HG03378 (cell line): Measurements from ENCODE around the gene PARP8.

Source experiments
- ATAC-seq: cut with Tn5 transposase; IDR thresholded peaks from one replicate; pipeline ENCODE4 v1.9.1; 2021; ENCODE audit warnings: mild to moderate bottlenecking, moderate library complexity; ENCODE audit not compliant: unreplicated experiment

Gene PARP8

DNA sequence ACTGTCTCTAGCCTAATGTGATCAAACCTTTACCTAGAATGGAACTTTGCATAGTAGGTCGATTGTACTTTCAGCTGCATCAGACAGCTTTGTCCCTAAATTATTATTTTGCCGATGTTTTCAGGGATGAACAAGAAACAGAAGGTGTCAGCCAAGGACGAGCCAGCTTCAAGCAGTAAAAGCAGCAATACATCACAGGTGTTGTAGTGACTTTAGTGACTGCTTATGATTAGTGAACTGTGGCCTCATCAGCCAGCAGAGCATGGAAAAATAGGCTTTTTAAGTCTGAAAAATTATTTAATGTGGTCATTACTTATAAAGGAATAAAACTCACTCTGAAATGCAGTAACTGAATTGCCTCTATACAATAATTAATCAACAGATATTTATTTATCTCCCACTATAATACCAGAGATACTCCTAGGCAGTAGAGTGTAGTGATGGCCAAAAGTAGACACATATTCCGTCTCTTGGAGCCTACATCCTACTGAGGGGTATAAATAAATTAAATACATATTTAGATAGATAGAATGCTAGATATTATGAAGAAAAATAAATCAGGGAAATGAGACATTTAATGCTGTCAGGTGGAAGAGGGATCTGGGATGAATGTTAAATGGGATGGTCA lies 166.3 kb downstream of the PARP8 start:
- no peak for ATAC-seq

DNA sequence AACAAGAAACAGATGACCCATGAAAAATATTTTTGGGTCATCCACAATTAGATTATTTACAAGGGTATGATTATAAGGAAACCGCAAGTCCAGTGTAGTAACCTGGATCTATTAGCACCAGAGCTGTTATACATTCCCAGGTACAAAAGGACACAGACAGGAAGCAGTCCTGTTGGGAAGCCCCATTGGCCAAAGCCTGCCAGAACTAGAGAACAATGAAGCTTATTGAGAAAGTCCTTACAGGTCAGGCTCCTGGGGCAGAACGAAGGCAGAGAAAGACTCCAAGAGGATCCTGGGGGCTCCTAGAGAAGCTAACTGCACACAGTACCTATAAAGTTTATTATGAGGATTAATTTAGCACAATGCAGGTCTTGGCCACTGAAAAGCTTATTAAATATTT lies 169.9 kb downstream of the PARP8 start:
- no peak for ATAC-seq

DNA sequence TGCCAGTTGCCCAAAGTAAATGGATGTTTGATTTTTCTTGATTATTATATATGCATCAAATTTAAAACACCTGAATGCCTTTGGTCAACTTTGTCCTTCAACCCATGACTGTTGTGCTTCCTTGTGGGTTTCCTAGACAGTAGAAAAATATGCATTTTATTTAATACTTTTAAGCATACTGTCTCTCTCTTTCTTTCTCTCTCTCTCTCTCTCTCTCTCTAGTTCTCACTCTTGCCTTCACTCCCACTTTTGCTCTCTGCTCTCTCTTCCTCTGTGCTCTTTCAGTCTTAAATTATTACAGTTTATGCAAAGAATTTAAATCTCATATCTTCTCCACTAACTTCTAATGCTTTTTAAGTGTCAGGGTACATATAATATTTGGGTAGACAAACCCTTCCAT lies 173.0 kb downstream of the PARP8 start:
- no peak for ATAC-seq

DNA sequence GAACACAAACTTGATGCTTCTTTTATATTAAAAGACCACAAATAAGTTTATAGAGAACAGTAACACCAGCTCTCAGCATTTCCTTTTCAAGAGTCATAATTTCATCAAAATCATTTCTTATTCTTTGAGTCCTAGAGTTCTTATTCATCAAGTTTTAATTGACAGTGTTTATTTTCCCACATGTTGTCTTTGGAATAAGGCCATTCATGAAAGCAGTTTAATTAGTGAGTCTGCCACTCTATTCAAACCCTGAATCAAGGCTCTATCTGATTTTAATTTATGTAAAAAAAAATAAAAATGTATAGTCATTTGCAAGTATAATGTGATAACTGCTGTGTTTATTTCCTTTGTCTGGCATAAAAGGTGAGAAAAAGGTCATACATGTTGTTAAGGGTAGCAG lies 176.7 kb downstream of the PARP8 start:
- no peak for ATAC-seq

DNA sequence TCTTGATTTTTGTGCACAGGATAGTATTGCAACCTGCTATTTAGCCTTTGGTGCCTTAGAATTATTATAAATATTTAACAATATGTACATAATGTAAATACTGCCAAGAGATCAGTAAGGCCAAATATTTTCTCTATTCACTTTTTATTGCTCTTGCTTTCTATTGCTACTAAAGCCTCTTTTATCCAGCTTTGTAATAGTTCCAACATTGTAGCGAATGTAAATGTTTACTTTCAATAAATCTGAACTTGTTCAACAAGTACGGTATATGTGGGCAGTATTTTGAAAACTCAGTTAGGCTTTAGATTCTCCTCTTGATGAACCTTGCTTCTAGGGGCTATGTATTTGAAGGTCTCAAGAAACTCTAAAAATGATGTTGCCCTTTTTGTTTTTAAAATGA lies 179.8 kb downstream of the PARP8 start:
- no peak for ATAC-seq

DNA sequence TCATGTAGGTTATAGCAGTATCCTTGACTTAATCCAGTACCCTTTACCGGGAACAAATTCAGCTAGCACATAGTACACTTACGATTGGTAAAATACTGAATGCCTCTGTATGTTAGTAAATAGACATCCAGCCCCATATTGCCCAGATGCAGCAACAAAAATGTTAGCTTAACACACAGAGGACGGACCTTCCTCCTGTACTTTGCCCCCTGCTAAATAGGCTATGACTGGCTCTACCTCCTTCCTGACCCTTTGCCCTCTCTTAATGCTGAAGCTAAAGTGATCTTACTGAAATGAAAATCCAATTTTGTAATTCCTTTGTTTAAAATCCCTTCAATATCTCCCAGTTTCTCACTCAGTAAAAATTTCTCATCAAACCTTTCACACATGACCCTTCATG lies 183.1 kb downstream of the PARP8 start:
- ATAC-seq: no peak

DNA sequence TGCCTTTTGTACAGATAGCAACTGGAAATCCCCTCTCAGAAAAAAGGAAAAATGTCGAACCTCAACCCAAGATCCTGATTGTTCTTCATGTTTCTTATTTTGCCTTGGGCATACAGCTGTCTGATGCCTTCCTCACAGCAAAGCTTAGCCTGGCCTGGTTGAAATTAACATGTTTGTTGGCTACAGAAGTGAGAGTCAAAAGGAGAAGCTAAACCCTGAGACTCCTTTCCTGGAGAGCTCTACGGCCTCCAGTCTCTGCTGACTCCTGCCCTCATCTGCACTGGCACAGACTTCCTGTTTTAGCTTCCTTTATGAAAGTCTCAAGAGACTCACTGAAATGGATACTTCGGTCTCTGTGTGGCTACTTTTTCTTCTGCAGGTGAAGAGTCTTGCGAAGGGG lies 186.7 kb downstream of the PARP8 start:
- ATAC-seq: peak; percentile 75

DNA sequence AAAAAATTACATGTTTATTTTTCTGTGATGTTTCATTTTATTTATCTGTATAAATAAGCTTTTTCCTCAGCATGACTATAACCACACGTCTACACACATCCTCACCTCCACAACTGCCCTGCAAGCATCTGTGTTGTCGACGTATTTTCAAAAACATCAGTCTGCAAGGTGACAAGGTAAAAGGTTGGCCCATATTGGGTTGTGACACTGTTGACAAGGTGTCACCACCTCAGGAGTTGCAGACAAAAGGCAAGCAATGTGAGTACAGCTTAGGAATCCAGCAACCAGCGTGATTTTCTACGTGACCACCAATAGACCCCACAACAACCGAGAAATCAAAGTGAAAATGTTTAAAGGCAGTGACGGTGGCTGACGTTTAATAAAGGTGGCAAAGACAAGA lies 187.6 kb downstream of the PARP8 start:
- no peak for ATAC-seq

DNA sequence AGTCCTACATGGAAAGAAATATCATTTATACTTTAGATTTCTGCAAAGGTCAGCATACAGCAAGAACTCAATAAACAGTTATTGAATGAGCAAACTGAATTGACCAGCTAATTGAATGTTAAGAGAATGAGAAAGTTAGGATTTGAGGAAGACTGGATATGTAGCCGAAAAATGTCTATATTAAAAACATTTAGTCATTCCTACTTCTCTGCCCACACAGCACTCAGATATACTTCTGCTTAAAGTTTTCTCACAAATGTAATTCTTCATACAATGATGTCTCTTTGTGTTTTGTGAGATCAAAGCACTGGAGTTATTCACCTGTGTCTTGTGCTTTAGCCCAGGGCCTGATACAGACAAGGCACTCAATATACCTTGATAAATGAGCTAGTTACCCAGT lies 188.6 kb downstream of the PARP8 start:
- no peak for ATAC-seq

DNA sequence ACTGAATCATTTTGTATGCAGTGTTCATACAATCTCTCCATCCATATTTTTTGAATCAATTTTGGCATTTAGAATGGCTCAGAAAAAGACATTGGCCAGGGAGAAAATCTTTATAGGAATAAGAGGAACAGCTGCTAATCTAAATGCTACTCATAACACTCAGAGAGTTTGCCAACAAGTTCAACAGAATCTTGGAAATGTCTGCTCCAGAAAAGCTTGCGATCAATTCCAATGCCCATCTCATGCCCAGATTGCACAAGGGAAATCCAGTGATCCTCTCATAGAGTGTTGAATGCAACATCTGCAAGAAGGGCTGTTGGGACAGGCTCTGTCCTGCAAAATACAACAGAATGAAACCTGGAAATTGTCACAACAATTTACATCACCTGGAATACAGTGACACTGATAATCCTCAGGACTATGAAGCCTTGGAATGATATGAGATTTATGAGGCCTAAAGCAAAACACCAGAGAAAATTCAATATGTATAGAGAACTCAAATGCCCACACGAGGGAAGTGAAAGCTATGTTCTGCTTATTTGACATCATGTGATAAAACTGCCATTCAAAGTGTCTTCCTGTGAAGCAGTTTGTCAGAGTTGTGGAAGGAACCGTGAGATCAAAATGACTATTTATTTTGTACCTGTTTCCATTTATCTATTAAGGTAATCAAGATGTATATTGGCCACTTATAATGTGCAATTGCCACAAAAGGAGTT lies 190.1 kb downstream of the PARP8 start:
- peak; percentile 87 for ATAC-seq

DNA sequence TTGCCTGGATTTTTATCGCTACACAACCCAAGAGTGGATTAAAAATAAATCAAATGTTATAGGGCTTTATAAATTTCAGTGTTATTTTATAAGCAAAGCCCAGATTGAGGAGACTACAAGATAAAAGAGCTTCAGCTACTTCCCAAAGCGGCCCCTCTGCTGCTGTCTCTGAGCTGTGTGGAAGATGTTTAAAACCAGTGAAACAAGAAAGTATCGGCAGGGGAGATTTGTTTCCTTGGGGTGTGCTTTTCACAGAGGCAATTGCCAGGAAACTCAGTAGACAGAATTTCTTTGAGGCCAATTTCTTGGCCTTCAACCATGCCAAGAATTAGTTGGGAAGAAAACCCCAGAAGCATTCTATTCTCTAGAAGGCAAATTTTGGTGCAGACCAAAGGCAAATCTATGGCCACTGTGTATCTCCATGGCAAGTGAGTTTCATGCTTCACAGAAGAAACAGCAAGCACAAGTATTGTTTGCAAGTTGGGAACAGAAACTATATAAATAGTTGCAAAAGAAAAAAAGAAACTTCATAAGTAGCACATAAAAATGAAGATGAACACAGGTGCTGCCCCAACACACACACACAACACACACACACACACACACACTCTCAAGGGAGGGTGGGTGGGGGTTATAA lies 197.2 kb downstream of the PARP8 start:
- no peak for ATAC-seq

DNA sequence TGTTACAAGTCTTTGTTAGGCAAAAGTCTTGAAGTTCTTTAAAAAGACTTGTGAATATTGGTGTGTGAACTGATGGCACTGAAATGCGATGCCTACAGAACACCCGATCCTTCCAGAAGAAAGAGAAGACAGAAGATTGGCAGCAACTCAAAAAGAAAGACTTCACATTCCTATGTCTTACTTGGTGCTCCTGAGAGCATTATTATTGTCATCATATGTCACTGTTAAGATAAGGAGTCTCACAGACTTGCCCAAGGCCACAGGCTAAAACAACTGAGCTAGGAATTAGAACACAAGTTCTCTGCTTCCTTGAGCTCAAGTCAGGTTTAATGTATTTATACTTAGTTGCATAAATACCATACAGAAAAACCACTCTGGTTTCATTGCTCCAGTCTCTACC lies 198.0 kb downstream of the PARP8 start:
- ATAC-seq: no peak

DNA sequence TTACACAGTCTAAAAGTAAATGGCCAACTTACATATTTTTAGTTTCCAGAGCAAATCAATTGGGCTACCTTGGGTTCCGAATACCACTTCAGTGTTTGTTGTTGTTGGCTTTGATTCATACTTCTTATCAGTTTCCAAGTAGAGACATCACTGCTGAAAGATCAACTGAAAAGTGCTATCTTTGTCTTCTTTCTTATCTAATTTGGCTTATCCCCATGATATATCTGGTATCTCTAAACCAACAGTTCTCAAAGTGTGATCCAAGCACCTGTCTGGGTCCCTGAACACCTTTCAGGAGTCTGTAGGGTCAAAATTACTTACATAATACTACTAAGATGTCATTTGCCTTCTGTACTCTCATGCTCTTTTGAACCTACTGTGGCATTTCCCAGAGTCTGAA lies 200.0 kb downstream of the PARP8 start:
- no peak for ATAC-seq

DNA sequence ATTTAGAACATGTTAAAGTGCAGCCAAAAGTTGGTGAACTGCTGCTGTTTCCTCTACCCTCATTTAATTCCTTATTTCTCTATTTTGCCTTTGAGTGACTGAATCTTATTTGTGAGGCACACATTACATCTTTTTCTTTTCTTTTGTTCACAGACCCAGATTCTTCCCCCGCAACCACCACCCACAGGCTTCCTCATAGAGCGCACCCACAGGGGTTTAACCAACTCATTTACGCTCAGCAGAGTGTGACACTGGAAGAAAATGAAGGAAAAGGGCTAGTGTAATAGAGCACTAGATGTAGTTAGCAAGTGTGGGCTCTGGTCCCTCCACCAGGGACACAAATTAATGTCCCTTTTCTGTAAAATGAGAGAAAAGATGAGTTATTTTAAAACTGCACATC lies 200.7 kb downstream of the PARP8 start:
- no peak for ATAC-seq

DNA sequence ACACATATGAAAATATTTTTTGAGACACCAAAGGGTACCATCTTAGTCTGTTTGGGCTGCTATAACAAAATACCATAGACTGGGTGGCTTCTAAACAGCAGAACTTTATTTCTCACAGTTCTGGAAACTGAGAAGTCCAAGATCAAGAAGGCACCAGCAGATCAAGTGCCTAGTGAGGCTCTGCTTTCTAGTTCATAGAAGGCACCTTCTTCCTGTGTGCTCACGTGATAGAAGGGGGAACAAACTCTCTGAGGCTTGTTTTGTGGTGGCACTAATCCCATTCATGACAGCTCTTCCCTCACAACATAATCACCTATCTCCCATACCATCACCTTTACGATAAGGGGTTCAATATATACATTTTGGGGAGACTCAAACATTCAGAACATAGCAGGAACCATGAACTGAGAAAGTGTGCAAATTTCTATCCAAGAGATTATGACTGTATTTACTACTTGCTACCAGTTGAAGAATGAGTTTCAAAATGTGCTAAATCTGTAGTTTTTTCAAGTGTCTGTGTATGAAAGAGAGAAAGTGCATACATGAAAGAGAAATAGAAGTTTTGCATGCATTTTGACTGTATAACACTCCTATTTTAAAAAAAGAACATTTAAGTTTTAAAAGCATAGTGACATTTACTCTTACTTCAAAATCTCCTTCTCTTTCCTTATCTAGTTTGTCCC lies 207.3 kb downstream of the PARP8 start:
- ATAC-seq: no peak

DNA sequence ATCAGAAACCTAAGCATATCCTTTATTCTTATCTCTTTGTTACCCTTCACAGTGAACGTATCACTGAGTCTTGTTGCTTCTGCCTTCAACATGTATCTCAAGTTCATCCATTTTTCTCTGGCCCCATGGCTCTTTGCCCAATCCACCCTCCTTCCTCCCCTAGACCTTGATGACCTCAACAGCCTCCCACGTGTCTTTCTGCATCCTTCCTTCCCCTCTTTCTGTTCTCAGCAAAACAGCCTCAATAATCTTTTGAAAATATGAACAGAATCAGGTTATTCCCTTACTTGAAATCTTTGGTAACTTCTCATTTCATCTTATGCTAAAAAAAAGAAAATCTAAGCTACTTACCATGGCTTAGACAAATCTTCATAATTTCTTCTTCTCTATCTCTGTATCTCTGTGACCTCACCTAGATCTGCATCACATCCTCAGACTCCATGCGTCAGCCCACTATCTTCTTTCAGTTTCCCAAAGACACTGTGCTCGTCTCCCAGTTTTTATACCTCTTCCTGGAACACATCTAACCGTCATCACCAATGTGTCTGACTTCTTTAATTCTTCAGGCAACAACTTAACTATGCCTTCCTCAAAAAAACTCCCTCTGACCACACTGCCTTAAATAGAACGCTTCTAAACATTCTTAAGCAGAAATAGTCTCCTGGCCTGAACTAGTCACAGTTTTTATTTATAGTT lies 208.0 kb downstream of the PARP8 start:
- ATAC-seq: no peak

DNA sequence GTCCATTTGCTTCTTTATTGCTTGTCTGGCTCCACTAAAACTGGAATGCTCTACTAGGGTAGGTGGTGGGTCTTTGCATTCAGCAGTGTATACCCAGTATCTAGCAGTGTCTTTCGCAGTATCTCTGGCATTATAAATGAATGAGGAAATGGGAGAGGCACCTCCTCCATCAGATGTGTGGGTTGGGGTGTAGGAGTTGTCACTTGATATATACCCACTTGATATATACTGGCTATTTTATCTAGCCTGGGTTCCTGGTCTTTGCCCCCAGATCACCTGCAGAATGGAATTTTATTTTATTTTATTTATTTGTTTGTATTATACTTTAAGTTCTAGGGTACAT lies 208.5 kb downstream of the PARP8 start:
- ATAC-seq: no peak

DNA sequence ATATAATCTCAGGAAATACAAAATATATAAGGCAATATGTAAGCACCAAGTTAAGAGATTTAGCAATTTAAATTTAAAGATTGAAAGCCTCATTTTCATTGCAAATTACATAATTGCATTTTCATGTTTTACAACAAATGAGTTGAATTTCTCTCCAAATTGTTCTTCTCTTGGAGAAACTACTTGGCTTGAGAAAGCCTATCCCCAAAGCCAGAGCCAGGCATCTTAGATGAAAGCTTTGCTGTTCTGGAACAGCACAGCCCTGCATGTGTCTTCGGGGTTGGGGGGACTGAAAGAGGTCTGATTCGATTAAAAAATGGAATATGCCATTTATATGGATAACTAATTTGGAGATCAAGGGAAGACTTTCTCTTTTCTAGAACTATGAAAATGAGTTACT lies 212.0 kb downstream of the PARP8 start:
- no peak for ATAC-seq

DNA sequence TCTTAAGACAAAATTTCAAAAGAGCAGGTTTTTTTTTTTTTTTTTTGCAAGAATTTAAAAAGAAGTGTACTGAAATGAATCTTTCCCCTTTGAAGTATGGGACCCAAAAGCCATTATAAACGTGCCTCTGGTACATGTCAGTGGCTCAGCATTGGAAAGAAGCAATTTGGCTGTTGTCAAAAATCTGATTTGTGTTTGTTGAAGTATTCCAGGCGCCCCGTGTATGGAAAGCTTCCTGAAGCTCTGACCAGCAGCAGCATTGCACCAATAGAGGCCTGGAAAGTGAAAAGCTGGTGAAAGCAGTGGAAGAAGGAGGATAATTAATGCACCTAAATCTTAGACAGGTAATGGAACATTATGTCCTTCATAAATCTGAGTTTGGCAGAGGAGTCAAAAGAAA lies 215.0 kb downstream of the PARP8 start:
- ATAC-seq: no peak

DNA sequence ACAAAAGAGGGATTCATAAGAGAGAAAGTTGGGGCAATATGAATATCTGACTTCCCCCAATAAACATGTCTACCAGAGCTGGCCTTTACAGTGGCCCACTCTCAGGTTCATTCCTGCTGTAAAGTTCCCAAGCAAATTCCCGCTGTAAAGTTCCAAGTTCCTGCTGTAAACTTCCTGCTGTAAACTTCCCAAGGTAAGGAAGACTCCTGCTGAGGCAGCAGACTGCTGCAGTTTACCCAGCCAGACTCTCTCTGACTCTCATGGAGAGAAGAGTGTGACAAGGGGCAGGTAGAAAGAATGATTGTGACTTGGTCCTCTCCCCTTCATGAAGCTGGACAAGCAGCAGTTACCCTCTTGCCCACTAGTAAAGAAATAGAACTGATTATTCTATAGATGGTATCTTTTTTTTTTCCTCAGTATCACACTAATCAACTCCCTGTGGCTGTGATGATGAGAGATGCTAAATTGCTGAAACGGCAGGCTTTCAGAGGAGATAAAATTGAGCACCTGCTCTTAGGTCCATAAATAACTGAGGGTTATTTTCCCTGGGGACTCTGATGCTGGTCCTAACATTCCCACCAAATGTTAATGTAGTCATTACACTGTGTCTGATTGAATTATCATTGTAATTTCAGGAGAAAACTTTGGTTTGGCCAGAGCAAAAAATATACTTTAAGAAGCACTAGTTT lies 220.4 kb downstream of the PARP8 start:
- no peak for ATAC-seq
